SW480 (cell line): ENCODE measurements around the gene STAT5B.
"Not testable (repeated sequence)": the region's sequence is repeated elsewhere in the genome, so short reads cannot be mapped to it uniquely, and the experiment has no call there.

Source experiments
- DNase-seq: peaks from one replicate; pipeline ENCODE4 v3.0.0-alpha.2; 2016; ENCODE audit warnings: low spot score

STAT5B gene

DNA sequence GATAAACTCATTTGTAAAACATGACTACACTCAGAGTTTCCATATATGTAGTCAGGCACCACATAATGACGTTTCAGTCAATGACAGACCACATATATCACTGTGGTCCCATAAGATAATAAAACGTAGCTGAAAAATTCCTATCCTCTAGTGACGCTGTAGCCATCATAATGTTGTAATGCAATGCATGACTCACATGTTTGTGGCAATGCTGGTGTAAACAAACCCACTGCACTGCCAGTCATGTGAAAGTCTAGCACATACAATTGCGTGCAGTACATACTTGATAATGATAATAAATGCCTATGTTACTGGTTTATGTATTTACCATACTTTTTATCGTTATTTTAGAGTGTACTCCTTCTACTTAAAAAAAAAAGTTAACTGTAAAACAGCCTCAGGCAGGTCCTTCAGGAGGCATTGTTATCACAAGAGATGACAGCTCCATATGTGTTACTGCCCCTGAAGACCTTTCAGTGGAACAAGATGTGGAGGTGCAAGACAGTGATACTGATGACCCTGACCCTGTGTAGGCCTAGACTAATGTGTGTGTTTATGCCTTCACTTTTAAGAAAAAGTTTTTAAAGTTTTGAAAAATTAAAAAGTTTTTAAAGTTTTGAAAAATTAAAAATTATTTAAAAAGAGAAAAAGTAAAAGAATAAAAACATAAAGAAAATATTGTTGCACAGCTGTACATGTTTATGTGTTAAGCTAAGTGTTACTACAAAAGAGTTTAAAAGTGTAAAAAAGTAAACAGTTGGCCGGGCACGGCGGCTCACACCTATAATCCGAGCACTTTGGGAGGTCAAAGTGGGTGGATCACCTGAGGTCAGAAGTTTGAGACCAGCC lies 9.0 kb downstream of the STAT5B start:
- peak; percentile 96 for DNase-seq

DNA sequence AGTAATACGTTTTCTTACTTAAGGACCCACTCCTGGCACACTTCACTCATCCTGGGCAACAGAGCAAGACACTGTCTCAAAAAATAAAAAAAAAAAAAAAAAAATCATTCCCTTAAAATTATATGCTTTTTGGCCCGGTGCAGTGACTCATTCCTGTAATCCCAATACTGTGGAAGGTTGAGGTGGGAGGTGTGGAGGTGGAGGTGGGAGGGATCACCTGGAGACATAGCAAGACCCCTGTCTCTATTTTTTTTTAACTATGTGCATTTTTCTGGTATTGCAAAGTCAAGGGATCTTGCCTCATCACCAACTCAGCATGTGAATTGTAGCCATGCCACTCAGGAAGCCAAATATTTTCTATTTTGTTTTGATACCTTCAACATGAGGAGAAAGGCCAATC lies 9.7 kb downstream of the STAT5B start:
- DNase-seq: no peak

DNA sequence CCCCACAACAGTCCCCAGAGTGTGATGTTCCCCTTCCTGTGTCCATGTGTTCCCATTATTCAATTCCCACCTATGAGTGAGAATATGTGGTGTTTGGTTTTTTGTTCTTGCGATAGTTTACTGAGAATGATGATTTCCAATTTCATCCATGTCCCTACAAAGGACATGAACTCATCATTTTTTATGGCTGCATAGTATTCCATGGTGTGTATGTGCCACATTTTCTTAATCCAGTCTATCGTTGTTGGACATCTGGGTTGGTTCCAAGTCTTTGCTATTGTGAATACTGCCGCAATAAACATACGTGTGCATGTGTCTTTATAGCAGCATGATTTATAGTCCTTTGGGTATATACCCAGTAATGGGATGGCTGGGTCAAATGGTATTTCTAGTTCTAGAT lies 11.8 kb downstream of the STAT5B start:
- DNase-seq: not testable (repeated sequence)

DNA sequence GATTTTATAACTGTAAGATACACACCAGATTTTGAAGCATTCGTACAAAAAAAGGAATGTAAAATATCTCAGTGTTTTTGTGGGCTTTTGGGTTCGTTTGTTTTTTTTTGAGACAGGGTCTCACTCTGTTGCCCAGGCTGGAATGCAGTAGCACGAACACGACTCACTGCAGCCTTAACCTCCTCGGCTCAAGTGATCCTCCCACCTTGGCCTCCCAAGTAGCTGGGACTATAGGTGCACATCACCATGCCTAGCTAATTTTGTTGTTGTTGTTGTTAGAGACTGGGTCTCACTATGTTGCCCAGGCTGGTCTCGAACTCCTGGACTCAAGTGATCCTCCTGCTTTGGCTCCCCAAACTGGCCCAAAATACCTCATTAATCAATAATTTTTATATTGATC lies 15.9 kb downstream of the STAT5B start:
- no peak for DNase-seq

DNA sequence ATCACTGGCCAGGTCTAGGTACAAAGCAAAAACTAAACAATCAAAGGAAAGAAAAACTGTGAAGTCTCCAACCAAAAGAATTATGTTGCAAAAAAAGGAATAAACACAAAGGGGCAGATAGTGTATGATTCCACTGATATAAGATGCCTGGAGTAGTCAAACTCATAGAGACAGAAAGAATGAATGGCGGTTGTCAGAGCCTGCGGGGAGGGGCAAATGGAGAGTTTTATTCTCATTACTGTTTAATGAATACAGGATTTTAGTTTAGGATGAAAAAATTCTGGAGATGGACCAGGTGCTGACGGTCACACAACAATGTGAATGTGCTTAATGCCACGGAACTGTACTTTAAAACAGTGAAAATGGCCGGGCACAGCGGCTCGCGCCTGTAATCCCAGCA lies 20.7 kb downstream of the STAT5B start:
- no peak for DNase-seq

DNA sequence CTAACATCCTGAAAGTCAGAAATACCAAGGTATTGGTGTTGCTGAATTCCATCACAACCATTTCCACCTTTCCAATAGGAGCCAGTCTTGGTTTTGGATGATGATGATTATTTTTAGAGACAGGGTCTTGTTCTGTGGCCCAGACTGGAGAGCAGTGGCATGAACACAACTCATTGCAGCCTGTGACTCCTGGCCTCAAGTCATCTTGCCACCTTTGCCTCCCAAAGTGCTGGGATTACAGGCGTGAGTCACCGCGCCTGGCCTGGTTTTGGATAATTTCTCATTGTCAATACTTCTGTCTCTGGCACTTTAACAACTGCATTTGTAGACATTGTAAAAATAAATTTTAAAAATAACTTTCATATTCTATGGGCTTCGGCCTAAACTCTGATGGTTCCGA lies 22.6 kb downstream of the STAT5B start:
- DNase-seq: no peak

DNA sequence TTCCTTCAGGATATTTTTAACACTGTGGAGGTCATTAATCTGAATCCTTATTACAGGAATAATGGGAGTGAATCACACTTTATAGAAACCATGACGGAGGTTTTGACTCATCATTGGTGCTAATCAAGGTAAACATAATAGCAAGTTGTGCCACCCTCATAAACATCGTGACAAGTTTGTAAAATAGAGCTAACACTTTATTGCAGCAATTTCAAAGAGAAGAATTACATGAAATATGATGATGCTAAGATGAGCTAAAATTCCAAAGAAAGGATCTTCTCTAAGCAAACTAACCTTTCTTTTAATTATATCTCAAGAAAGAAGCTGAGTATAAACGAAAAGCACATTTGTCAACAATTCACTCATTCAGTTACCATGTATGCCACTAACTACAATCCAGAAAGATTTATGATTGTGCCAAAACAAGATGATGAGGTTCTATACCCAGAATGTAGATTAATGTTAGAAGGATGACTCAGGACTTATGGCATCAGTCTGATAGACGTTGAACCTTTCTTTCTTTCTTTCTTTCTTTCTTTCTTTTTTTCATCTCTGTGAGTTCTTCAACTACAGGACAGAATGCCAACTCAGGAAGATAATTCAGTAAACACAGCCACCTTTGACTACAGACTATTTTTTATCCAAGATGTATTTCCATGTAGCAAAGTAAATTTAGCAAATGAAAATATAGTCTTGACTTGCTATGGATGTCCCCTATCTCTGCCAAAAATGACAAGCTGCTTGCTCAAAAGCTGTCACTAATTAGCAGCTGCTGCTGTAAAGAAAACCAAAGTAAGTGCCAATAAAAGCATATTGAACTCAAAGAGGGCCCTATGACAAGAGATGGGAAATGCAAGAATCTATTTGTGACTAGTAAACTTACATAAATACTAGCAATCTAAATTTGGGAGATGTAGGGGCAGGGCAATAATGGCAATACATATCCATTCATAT lies 23.3 kb downstream of the STAT5B start:
- no peak for DNase-seq

DNA sequence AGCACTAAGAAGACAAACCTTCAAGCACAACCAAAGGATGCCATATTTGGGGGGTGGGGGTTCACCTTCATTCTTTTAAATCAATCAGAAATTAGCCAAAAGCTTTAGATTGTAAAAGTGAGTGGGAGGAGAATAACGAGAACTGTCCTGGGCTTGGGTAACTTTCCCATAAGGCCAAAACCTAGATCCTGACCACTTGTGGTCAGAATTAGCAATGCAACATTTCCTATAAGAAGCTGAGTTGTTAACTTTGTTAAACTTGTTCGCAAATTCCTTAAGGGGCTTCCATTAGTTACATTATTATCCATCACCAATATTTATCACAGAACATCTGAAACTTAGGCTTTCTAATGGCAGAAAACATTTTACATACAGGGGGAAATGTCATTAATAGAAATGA lies 25.1 kb downstream of the STAT5B start:
- peak; percentile 14 for DNase-seq

DNA sequence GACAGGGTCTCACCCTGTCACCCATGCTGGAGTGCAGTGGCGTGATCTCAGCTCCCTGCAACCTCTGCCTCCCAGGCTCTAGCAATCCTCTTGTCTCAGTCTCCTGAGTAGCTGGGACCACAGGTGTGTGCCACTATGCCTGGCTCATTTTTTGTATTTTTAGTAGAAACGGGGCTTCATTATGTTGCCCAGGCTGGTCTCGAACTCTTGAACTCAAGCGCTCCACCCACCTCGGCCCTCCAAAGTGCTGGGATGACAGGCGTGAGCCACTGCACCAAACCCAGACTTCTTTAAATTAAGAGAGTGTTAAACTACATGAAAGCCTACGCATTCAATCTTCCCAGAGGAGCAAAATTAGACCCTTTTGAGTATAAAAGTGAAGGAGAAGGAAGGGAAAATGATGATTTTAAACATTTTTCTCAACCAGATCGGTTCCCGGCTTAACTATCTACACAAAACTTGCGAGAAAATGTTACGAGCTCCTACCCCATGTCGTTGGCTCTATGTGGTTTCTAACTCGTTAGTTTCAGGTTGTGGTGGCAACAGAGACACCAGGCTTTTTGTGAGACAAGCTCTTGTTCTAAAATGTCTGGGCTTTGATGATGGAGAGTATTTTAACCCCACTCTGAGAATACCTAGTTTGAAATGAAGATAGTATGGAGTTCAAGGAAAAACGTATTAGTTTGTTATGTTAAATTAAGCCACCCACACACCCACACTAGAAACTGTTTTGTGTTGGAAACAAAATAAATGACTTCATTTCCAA lies 26.3 kb downstream of the STAT5B start:
- no peak for DNase-seq

DNA sequence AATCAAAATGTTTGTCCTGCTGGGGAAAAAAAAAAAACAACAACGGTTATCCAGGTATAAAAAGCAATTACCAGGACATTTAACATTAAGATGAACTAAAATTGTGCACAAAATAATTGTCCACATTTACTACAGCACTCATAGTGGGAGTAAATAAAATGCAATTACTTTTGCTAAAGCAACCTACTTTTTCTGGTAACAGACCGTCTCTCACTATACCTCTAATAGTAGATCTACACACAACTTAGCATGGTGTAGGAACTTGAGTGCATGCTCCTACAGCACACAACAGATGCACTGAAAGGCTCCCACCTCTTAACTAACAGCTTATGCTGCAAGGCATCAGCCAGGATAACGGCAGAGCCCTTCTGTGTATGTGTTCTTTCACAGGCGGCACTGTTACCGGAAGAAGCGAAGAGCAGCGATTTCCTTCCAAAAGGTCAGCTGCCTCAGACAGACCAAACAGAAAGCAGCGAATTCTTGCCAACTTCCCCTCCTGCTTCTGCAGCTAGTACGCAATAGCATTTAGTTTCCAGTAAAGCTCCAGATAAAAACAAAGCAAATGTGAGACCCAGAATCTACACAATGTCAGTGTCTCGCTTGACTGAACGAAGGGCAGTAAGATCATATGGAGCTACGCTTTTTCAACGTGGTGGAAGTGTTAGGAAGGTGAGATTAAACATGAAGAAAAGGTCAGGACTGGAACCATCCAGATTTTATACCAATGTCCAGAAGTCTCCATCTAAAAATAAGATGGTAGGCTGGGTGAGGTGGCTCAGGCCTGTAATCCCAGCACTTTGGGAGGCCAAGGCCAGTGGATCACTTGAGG lies 27.6 kb downstream of the STAT5B start:
- DNase-seq: no peak

DNA sequence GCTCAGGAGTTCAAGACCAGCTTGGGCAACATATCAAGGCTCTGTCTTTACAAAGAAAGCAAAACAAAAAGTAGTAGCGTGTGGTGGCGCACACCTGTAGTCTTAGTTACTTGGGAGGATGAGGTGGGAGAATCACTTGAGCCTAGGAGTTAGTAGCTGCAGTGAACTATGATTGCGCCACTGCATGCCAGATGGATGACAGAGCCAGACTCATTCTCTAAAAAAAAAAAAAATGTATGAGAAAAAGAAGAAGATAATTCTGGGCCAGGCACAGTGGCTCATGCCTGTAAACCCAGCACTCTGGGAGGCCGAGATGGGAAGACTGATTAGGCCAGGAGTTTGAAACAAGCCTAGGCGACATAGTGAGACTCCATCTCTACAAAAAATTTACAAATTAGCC lies 28.5 kb downstream of the STAT5B start:
- no peak for DNase-seq

DNA sequence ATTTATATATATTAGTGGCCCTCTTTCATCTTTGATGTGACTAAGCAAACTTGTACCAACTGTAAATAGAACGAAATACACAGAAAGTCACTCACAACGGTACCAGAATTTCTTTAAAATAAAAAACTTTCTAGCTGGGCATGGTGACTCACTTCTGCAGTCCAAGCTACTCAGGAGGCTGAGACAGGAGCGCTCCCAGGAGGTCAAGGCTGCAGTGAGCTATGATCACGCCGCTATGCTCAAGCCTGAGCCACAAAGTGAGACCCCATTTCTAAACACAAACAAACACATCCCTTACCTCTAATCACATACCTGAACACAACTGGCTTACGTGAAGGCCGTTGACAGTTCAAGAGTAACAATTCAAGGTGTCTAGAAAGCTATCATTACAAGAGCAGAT lies 29.7 kb downstream of the STAT5B start:
- no peak for DNase-seq

DNA sequence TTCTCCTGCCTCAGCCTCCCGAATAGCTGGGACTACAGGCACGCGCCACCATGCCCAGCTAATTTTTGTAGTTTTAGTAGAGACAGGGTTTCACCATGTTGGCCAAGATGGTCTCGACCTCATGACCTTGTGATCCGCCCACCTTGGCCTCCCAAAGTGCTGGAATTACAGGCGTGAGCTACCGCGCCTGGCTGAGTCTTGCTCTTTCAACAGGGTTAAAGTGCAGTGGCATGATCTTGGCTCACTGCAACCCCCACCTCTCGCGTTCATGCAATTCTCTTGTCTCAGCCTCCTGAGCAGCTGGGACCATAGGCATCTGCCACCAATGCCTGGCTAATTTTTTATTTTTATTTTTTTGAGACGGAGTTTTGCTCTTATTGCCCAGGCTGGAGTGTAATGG lies 31.0 kb downstream of the STAT5B start:
- not testable (repeated sequence) for DNase-seq

DNA sequence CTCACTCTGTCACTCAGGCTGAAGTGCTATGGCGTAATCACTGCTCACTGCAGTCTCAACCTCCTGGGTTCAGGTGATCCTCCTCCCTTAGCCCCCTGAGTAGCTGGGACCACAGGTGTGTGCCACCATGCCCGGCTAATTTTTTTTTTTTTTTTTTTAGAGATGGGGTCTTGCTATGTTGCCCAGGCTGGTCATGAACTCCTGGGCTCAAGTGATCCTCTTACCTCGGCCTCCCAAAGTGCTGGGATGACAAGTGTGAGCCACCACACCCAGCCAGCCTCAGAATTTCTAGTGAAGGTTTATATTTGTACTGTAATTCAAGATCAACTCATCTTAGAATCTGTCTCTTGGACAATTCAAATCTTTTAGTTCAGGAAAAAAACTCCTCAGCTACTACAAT lies 32.1 kb downstream of the STAT5B start:
- not testable (repeated sequence) for DNase-seq

DNA sequence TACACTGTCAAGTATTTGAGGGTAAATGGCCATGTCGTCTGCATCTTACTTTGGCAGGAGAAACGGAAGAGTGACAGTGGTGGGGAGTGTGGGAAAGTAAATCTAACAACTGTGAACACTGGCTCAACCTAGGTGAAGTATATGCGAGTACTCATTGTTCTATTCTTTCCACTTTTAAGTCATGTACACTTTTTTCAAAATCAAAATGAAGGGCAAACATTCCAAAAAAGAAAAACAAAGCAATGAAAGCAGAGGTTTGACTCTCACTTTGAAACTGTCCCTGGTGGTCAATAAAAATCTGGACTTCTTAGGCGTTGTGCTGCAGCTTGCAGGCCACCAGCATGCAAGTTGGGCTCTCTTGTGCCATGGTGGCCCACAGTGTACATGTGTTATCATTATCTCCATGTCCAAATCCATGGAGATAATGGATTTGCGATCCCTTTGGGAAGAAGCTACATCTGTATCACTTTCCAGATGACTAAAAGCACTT lies 32.7 kb downstream of the STAT5B start:
- DNase-seq: no peak

DNA sequence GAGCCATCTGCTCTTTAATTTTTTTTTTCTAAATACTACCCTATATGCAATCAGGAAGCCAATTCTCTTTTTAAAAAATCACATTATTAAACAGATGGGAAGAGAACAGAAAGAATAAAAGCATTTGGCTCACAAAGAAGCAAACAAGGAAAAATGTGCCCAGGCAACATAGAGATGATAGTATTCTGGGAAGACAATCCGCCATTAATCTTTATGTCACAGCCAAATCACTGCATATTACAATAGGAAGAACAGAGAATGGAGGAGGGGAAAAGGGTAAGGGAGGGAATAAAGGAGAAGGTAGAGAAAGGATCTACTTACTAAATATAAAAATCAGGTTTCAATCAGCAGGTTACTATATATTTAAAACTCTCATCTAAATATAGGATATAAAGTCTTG lies 34.3 kb downstream of the STAT5B start:
- DNase-seq: no peak

DNA sequence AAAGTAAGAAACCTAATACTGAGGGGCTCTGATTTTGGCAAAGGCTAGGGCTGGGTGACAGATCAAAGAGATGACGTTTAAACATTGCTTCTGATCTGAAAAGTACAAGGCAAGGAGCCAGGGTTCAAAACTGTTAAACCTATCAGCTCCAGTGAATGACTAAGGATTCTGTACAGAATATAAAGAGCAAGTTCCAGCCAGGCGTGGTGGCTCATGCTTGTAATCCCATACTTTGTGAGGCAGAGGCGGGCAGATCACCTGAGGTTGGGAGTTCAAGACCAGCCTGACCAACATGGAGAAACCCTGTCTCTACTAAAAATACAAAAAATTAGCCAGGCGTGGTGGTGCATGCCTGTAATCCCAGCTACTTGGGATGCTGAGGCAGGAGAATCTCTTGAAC lies 35.3 kb downstream of the STAT5B start:
- DNase-seq: not testable (repeated sequence)

DNA sequence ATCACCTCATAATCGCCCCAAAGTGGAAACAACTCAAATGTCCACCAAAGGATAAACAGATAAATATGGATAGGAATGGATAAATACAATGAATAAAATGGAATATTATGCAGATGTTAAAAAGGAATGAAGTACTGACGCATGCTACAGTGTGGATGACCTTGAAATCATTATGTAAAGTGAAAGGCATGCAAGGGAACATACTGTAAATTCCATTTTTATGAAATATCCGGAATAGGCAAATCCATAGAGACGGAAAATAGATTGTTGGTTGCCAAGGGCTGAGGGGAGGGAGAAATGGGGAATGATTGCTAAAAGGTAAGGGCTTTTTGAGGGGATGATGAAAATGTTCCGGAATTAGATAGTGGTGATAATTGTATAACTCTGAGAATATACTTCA lies 36.0 kb downstream of the STAT5B start:
- DNase-seq: no peak

DNA sequence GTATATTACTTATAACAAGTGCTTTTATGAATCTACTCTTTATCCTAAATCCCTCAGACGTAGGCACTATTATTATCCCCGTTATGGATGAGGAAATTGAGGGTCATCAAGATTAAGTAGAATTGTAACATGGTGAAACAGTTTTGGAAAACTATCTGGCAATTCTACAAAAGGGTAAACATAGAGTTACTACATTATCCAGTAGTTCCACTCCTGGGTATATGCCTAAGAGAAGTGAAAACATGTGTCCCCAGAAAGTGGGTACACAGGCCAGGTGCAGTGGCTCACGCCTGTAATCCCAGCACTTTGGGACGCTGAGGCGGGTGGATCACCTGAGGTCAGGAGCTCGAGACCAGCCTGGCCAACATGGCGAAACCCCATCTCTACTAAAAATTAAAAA lies 36.6 kb downstream of the STAT5B start:
- not testable (repeated sequence) for DNase-seq

DNA sequence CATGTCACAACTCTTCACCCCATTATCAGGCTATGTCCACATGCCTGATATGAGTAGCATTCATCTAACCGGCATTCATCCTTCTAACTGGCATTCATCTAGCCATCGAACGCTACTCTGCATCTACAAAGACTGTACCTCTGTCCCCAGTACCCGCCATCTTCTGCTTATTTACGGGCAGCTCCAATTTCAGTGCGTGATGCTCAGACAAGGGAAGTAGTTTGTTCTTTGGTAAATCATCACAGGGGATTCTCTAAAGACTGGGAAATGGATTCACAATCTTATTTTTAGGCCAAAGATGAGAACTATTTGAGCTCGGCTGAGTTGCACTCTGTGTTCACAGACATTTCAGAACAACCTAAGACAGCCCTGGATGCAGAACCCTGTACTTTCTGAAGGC lies 39.4 kb downstream of the STAT5B start:
- DNase-seq: no peak

DNA sequence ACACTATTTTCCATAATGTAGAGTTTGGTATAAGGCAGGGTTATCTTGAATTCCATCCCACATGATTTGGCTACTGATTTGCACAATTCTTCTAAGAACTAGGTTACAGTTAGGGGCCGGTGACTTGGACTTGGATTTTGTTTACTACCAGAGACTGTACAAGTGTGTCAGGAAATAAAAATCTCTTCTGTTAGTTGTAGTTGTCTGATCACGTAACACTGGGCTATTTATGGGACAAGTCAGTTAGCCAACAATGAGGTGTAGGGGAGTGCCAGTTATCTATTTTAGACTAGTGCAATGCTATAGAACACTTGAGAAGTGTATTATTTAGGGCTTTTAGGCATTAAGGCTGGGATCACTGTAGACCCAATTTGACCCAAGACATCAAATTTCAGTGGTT lies 42.2 kb downstream of the STAT5B start:
- no peak for DNase-seq
